ENCODE results near the gene KCNJ16. TPM values are rescaled to one million over a fixed set of nuclear protein-coding genes. Genes with fewer than 3 reads are reported as not detected.

Gene KCNJ16
- total RNA-seq, 1 donor from 2014 or later = not detected

DNA sequence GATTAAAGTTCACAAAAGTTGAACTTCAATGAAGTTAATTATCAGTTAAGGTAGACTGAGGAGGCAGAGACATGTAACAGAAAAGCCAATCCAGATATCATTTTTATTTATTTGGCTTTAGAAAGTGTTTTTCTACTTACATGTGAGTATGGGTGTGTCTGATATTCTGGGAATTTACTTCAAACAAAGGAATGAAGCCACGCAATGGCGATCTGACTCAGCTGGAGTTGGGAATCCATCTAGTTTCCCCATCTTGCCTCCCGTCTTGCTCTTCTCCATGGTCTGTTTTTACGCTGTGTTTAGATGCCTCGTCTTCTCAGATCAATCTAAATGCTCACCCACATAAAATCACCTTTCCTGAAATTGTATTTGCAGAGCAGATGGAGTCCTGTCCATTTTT lies 1.7 kb upstream of the KCNJ16 start:
- Mint-ChIP-seq H3K27me3 (ENCODE audit: insufficient read depth) (no peaks in the 10 kb centered on the region), H3K36me3 (ENCODE audit: low read depth) (no peaks in the 10 kb centered on the region), H3K4me3 (no peak overlapping the region), H3K9me3 (no peaks in the 10 kb centered on the region), H3K4me1 (ENCODE audit: low read depth) (no peaks in the 10 kb centered on the region), H3K27ac (no peak overlapping the region)
- no peak for DNase-seq (ENCODE audit: low spot score)
- intact Hi-C loops (cut with micrococcal nuclease) = no loop called here

DNA sequence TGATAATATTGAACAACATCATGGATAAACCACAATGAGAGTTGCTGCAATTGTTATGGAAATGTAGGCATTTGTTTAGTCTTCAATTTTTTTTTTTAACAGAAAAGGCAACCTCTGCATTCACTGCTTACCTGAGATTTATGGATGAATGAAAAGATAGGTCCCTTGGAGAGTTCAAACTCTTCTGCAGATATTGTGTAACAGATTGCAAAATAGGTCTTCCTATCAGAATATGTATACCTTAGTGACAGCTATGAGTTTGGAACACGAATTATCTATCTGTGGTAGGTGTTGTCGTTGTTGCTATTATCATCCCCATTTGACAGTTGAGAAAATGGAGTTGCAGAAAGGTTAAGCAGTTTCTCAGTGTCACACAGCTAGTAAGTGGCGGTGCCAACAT lies 1.2 kb upstream of the KCNJ16 start:
- DNase-seq (ENCODE audit: low spot score) = no peak
- Mint-ChIP-seq H3K27me3 (ENCODE audit: insufficient read depth) (no peaks in the 10 kb centered on the region), H3K36me3 (ENCODE audit: low read depth) (no peaks in the 10 kb centered on the region), H3K9me3 (no peaks in the 10 kb centered on the region), H3K4me3 (no peak overlapping the region), H3K27ac (no peak overlapping the region), H3K4me1 (ENCODE audit: low read depth) (no peaks in the 10 kb centered on the region)
- intact Hi-C loops (cut with micrococcal nuclease) = no loop called here

DNA sequence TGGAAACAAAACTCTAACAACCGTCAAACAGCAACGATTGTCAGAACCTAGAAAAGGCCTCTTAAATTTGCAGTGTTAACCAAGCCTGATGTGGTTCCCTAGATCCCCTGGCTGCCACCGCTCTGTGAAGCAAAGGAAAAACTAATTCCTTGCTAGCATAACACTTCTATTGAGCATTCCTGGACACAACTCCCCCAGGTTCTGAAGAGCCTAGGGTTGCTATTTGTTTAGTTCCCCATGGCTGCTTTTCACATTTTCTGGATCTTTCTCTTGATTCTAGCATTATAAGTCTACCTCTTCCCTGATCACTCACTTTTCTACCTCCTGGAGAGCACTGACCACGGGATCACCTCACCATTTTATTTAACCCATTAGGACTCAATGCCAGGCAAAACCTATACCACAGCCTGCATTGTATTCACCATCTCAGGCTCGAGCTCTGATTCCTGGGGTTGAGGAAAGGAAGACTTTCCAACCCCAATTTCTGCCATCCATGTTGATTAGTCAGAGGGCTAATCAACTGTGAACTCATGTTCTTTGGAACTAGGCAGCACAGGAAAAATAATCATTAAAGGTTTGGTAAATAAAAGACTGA lies 692 bp upstream of the KCNJ16 start:
- intact Hi-C loops (cut with micrococcal nuclease) = no loop called here
- no peaks in the 10 kb centered on the region for H3K36me3 Mint-ChIP-seq (ENCODE audit: low read depth)

DNA sequence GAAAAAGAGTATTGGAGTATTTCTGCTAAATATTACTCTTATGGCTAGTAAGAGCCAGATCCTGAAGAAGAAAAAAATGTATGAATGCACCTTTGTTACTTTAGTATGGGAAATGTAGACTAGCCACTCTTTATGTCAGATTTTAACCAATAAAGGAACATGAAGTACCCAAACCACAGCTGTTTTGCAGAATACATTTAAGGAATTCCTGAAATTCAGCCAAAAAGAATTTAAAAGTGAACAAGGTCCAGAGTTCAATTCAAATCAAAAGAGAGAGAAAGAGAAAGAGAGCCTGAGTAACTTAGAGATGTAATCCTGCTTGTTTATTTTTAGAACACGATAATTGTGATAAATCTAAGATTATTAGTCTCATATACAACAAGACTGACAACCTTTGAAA lies 1.2 kb downstream of the KCNJ16 start:
- Mint-ChIP-seq H3K27me3 (ENCODE audit: insufficient read depth) (no peaks in the 10 kb centered on the region), H3K4me1 (ENCODE audit: low read depth) (no peaks in the 10 kb centered on the region), H3K9me3 (no peaks in the 10 kb centered on the region), H3K27ac (no peak overlapping the region), H3K36me3 (ENCODE audit: low read depth) (no peaks in the 10 kb centered on the region), H3K4me3 (no peak overlapping the region)
- no peak for DNase-seq (ENCODE audit: low spot score)
- intact Hi-C loops (cut with micrococcal nuclease) = no loop called here

More for the DNA sequence above, 692 bp upstream of the KCNJ16 start:
- no peak for DNase-seq (ENCODE audit: low spot score)
- H3K27me3 Mint-ChIP-seq (ENCODE audit: insufficient read depth) = no peaks in the 10 kb centered on the region
- H3K4me3 Mint-ChIP-seq = no peak overlapping the region
- no peaks in the 10 kb centered on the region for H3K4me1 Mint-ChIP-seq (ENCODE audit: low read depth)
- no peak overlapping the region for H3K27ac Mint-ChIP-seq
- H3K9me3 Mint-ChIP-seq = no peaks in the 10 kb centered on the region

DNA sequence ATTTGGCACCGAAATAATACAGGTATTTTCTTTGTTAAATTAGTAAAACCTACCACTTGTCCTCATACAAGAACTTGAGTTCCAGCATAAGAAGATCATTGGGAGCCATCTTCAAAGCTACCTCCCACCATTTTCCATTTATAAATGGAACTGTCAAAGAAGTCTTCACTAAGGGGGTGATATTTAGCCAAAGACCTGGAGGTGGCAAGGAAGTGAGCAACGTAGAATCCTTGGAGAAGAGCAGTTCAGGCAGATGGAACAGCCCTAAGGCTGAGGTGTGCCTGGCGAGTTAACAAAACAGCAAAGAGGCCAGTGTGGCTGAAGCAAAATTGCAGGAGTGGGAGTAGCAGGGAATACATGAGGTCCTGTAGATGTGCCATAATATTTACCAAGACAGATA lies 1.8 kb downstream of the KCNJ16 start:
- Mint-ChIP-seq H3K27ac (no peak overlapping the region), H3K27me3 (ENCODE audit: insufficient read depth) (no peaks in the 10 kb centered on the region), H3K4me3 (no peak overlapping the region), H3K9me3 (no peaks in the 10 kb centered on the region), H3K36me3 (ENCODE audit: low read depth) (no peaks in the 10 kb centered on the region), H3K4me1 (ENCODE audit: low read depth) (no peaks in the 10 kb centered on the region)
- intact Hi-C loops (cut with micrococcal nuclease) = no loop called here
- no peak for DNase-seq (ENCODE audit: low spot score)

DNA sequence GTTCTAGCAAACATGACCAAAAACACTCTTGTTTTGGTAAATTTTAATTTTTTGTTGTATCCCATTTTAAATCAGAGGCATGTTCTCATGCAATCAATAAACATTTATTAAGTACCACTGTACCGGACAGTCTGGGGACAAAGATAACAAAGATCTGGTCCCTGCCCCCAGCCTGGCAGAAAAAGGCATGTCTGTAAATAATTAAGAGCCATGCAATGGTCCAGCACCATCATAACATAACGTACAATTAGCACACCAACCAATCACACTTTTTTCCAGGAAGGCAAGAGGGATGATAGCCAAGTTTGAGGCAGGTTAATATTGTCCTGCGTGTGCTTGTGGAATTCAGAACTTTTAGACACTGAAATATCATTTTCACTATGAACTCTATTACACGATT lies 3.5 kb downstream of the KCNJ16 start:
- intact Hi-C loops (cut with micrococcal nuclease) = no loop called here
- Mint-ChIP-seq H3K4me1 (ENCODE audit: low read depth) (no peaks in the 10 kb centered on the region), H3K4me3 (no peak overlapping the region), H3K27me3 (ENCODE audit: insufficient read depth) (no peaks in the 10 kb centered on the region), H3K9me3 (no peaks in the 10 kb centered on the region), H3K27ac (no peak overlapping the region), H3K36me3 (ENCODE audit: low read depth) (no peaks in the 10 kb centered on the region)
- DNase-seq (ENCODE audit: low spot score) = no peak

DNA sequence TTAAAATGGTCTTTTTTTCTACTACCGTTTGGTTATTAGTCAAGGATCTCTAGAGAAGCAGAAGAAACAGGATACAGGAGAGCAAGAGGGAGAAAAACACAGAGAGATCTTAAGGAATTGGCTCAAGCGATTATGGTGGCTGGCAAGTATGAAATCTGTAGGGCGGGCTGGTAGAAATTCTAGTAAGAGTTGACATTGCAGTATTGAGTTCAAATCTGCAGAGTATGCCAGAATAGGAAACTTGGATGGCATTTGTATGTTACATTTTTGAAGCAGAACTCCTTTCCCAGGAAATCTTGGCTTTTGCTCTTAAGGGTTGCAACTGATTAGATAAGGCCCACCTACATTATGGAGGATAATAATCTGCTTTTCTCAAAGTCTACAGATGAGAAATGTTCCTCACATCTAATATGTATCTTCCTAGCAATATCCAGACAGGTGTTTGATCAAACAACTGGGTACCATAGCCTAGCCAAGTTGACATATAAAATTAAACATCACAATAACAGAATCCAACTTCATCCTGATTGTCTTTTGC lies 4.0 kb downstream of the KCNJ16 start:
- Mint-ChIP-seq H3K9me3 (no peaks in the 10 kb centered on the region), H3K27me3 (ENCODE audit: insufficient read depth) (no peaks in the 10 kb centered on the region), H3K4me3 (no peak overlapping the region), H3K4me1 (ENCODE audit: low read depth) (no peaks in the 10 kb centered on the region), H3K36me3 (ENCODE audit: low read depth) (no peaks in the 10 kb centered on the region), H3K27ac (no peak overlapping the region)
- intact Hi-C loops (cut with micrococcal nuclease) = no loop called here
- DNase-seq (ENCODE audit: low spot score) = no peak

DNA sequence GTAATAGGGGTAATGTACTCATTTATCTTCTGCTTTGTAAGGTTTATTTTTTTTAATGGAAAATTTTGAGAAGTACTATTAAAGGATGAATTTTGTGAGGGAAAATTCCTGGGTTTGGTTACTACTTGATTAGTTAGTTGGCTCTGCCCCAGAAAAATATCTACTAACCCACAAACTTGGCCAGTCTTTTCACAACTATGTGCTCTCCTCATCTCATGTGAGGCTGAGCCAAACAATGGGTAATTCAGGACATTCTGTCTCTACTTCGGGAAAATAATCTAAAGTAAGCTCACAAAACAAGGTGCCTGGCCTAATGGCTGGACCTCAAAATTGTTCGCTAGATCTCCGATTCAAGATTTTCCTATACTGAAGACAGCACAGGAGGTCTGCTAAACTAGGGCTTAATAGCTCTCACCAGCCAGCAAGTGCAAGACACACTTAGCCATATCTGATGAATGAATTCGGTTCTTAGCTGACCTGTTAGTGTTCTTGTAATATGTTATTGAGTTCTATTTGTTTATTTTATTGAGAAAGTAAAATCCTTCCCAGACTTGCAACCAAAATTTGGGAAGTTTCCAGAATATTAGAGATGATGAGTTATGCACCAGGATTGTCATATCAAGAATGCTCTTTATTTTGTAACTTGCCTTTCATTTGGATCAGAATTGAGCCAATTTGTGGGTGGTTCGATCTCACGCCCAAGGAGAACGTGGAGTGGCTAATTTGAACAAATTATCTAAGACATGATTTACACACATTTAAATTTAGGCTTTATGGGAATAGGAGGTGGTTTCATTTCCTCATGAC lies 5.7 kb downstream of the KCNJ16 start:
- H3K36me3 Mint-ChIP-seq (ENCODE audit: low read depth) = no peaks in the 10 kb centered on the region
- H3K27me3 Mint-ChIP-seq (ENCODE audit: insufficient read depth) = no peaks in the 10 kb centered on the region
- DNase-seq (ENCODE audit: low spot score) = no peak
- no peak overlapping the region for H3K27ac Mint-ChIP-seq
- H3K4me3 Mint-ChIP-seq = no peak overlapping the region
- no peaks in the 10 kb centered on the region for H3K4me1 Mint-ChIP-seq (ENCODE audit: low read depth)
- no peaks in the 10 kb centered on the region for H3K9me3 Mint-ChIP-seq
- intact Hi-C loops (cut with micrococcal nuclease) = no loop called here

DNA sequence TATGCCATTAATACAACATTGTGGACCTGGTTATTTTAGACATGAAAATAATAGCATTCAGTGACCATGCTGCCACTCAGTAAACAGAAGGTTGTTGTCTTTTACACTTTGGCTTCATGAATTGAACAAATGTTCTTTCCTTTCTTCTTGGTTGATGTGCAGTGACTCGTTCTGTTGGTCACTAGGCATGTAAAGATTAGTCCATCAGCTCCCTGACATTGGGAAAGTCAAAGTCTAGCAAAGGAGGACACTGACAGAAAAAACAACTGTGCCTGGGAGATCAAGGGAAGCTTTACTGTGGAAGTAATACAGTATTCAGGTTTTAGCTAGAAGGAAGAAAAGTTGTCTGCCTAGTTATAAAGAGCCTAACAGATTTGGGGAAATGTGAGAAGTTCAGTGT lies 6.9 kb downstream of the KCNJ16 start:
- H3K27ac Mint-ChIP-seq = no peak overlapping the region
- H3K36me3 Mint-ChIP-seq (ENCODE audit: low read depth) = no peaks in the 10 kb centered on the region
- no peaks in the 10 kb centered on the region for H3K9me3 Mint-ChIP-seq
- H3K27me3 Mint-ChIP-seq (ENCODE audit: insufficient read depth) = no peaks in the 10 kb centered on the region
- intact Hi-C loops (cut with micrococcal nuclease) = no loop called here
- H3K4me1 Mint-ChIP-seq (ENCODE audit: low read depth) = no peaks in the 10 kb centered on the region
- DNase-seq (ENCODE audit: low spot score) = no peak
- no peak overlapping the region for H3K4me3 Mint-ChIP-seq

DNA sequence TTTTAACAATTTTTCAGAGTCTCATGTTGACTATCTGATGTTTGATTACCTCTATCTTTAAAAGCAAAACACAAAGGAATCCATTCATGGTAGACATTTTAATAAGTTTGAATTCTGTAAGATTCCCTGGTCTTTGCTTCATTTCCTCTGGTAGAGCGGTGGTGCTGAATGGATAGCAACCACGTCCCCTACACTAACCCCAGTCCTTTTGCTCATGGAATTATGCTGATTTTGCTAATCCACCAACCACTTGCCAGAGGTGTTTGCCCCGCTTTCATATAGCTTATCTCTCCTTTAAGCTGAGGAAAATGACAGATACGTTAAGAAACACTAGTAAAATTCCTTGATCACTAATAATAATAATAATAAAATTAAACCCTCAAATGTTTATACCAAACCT lies 9.5 kb downstream of the KCNJ16 start:
- Mint-ChIP-seq H3K4me3 (no peak overlapping the region), H3K36me3 (ENCODE audit: low read depth) (no peaks in the 10 kb centered on the region), H3K9me3 (no peaks in the 10 kb centered on the region), H3K4me1 (ENCODE audit: low read depth) (no peaks in the 10 kb centered on the region), H3K27me3 (ENCODE audit: insufficient read depth) (no peaks in the 10 kb centered on the region), H3K27ac (no peak overlapping the region)
- DNase-seq (ENCODE audit: low spot score) = no peak
- intact Hi-C loops (cut with micrococcal nuclease) = no loop called here

DNA sequence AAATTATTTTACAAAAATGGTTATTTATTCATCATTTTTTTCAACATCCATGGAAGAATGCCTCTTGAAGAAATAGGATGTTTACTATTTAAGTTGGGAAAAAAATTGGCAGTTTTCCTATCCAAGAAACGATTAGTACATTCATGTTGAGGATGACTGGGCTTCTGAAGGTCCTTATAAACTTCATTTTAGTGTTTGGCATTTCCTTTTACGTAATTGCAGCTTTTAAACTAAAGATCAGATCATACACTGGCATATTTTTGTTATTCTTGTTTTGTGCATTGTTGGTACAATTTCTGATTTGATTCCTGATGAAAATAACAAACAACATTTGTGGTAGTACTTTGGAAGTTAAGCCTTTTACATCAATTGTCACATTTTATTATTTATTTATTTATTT lies 11.5 kb downstream of the KCNJ16 start:
- no peaks in the 10 kb centered on the region for H3K36me3 Mint-ChIP-seq (ENCODE audit: low read depth)
- no peak overlapping the region for H3K27ac Mint-ChIP-seq
- H3K9me3 Mint-ChIP-seq = no peaks in the 10 kb centered on the region
- intact Hi-C loops (cut with micrococcal nuclease) = no loop called here
- H3K4me3 Mint-ChIP-seq = no peak overlapping the region
- no peaks in the 10 kb centered on the region for H3K27me3 Mint-ChIP-seq (ENCODE audit: insufficient read depth)
- no peak for DNase-seq (ENCODE audit: low spot score)
- peaks cover 5% of the 10 kb centered on the region for H3K4me1 Mint-ChIP-seq (ENCODE audit: low read depth)

DNA sequence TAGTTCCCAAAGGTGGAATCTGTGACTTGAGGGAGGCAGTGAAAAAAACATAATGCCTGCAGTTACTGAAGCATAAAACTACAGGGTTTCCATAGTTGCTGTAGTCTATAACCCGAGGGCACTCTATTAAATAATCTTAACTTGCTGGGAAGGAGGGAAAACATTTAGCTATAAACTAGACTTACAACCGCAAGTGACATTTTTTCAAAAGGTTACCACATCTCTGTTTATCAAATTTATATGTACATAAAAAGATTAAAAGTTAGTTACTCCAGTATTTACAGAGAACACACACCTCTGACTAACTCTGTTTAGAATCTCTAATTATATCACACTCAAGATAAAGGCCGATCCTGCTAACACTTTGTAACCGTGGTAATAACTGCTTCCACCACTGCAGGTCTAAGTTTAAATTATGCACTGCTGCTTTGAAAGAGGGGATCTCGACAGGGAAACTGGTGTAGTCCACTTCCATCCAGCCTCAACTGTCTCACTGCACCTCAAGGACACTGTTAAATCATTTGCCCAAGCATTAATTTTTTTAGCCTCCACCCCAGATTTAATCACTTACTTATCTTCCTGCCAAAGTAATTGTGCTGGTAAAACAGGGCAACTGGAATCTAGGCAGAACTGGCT lies 14.6 kb downstream of the KCNJ16 start:
- intact Hi-C loops (cut with micrococcal nuclease) = no loop called here
- Mint-ChIP-seq H3K27ac (no peak overlapping the region), H3K36me3 (ENCODE audit: low read depth) (no peaks in the 10 kb centered on the region), H3K27me3 (ENCODE audit: insufficient read depth) (no peaks in the 10 kb centered on the region), H3K9me3 (no peaks in the 10 kb centered on the region), H3K4me1 (ENCODE audit: low read depth) (peaks cover 5% of the 10 kb centered on the region), H3K4me3 (no peak overlapping the region)
- no peak for DNase-seq (ENCODE audit: low spot score)

DNA sequence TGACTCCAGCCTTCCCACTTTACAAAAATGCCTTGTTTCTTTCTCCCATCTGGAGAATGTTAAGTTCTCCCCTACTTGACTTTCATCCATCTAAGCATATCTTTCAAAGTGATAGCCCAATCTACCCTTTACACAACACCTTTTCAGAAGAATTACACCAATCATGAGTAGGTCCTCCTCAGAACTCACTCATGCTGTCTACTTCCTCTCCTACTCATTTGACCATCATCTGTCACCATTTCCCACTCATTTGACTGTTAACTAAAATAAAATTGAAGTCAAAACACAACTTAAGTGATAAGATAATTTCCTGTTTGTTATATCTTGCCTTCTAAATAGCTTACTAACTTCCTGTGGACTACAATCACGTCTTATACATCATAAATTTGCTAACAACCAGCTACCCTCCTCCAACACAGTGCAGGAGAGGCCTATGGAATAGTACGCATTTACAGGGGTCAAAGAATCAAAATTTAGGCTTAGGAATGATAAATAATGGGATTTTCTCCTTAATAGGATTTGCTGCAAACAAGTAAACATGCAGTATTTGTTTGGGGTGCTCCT lies 16.1 kb downstream of the KCNJ16 start:
- no peak overlapping the region for H3K4me3 Mint-ChIP-seq
- H3K27me3 Mint-ChIP-seq (ENCODE audit: insufficient read depth) = no peaks in the 10 kb centered on the region
- H3K4me1 Mint-ChIP-seq (ENCODE audit: low read depth) = peaks cover 5% of the 10 kb centered on the region
- no peaks in the 10 kb centered on the region for H3K9me3 Mint-ChIP-seq
- intact Hi-C loops (cut with micrococcal nuclease) = no loop called here
- H3K36me3 Mint-ChIP-seq (ENCODE audit: low read depth) = no peaks in the 10 kb centered on the region
- no peak overlapping the region for H3K27ac Mint-ChIP-seq
- no peak for DNase-seq (ENCODE audit: low spot score)
